DND-41 (cell line): ENCODE data around the gene CYTIP.

ENCODE experiments used
- ATAC-seq: fragments of 200-7000 bp; cut with Tn5 transposase; 3 replicates; pipeline ENCODE4 v1.9.1; 2021; ENCODE audit warnings: low read depth; ENCODE audit not compliant: insufficient read depth
- DNase-seq: peaks from one replicate; pipeline ENCODE4 v3.0.0-alpha.2; 2020
- H2AFZ ChIP-seq: 2 replicates; pipeline ENCODE4 v1.6.0; 2012; ENCODE audit warnings: low read depth, low read length
- H3K27ac ChIP-seq: 2 replicates; pipeline ENCODE4 v1.5.1; 2012; ENCODE audit warnings: low read length, inconsistent platforms
- H3K27me3 ChIP-seq: fragments of 200-600 bp; sonication (generic); 2 replicates; pipeline ENCODE4 v1.6.0; 2012; ENCODE audit warnings: low read length, mild to moderate bottlenecking, inconsistent platforms; ENCODE audit not compliant: insufficient read depth, poor library complexity
- H3K36me3 ChIP-seq: 2 replicates; pipeline ENCODE4 v1.5.1; 2012; ENCODE audit warnings: low read length, inconsistent platforms; ENCODE audit not compliant: insufficient read depth
- H3K4me1 ChIP-seq: 2 replicates; pipeline ENCODE4 v1.5.1; 2012; ENCODE audit warnings: mild to moderate bottlenecking, low read length; ENCODE audit not compliant: insufficient read depth
- H3K4me2 ChIP-seq: 2 replicates; pipeline ENCODE4 v1.6.0; 2012; ENCODE audit warnings: mild to moderate bottlenecking, moderate library complexity, low read length, inconsistent platforms; ENCODE audit not compliant: insufficient read depth
- H3K4me3 ChIP-seq, 2 experiments: fragments of 200-600 bp in 1 of 2; shearing (Covaris generic) in 1 of 2; 2 replicates each; pipeline ENCODE4 v1.5.1; 2012 to 2016; ENCODE audit warnings: inconsistent platforms in 2 of 2, low read length in 2 of 2, mild to moderate bottlenecking in 2 of 2, low read depth in 1 of 2, moderate library complexity in 1 of 2
- H3K79me2 ChIP-seq: 2 replicates; pipeline ENCODE4 v1.6.0; 2012; ENCODE audit warnings: low read length, inconsistent platforms; ENCODE audit not compliant: insufficient read depth
- H3K9ac ChIP-seq: 2 replicates; pipeline ENCODE4 v1.6.0; 2012; ENCODE audit warnings: low read depth, mild to moderate bottlenecking, inconsistent platforms, low read length, moderate library complexity
- H3K9me3 ChIP-seq: 2 replicates; pipeline ENCODE4 v1.5.1; 2012; ENCODE audit warnings: low read length, moderate library complexity, mild to moderate bottlenecking, inconsistent platforms; ENCODE audit not compliant: insufficient read depth, severe bottlenecking
- H4K20me1 ChIP-seq: 2 replicates; pipeline ENCODE4 v1.6.0; 2012; ENCODE audit warnings: low read length; ENCODE audit not compliant: insufficient read depth
- EZH2 ChIP-seq: IDR thresholded peaks from 3 replicates; pipeline ENCODE4 v1.6.1; 2012; ENCODE audit warnings: borderline replicate concordance, low read depth, mild to moderate bottlenecking, moderate library complexity, low read length, inconsistent platforms; ENCODE audit not compliant: severe bottlenecking
- TF ChIP-seq, protein P1 (sequence below): IDR thresholded peaks from 2 replicates; pipeline ENCODE4 v1.5.1; 2012; ENCODE audit warnings: borderline replicate concordance, low read length, moderate library complexity, mild to moderate bottlenecking; ENCODE audit not compliant: poor library complexity, severe bottlenecking; ENCODE audit errors: extremely low read depth

The CYTIP gene

DNA sequence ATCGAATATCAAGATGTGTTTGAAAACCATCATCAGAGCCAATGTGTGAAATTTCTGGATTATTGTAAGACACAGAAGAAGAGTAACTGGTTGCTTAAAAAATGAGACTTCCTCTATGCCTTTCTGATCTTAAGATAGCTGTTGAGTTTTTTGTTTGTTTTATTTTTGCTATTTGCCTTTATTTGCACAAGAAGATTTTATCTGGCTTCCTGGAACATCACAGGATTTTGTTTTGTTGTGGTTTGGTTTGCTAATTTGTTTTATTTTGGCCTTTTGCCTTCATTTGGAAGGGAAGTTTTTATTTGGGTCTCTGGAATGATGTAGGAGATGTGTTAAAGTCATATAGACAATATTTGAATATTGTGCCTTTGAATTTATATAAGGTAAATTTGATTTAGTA is 3.9 kb upstream of the CYTIP start:
- H3K79me2 ChIP-seq: no peaks in the 10 kb centered on the region
- TF ChIP-seq EZH2: no peak
- TF ChIP-seq, protein P1, sequence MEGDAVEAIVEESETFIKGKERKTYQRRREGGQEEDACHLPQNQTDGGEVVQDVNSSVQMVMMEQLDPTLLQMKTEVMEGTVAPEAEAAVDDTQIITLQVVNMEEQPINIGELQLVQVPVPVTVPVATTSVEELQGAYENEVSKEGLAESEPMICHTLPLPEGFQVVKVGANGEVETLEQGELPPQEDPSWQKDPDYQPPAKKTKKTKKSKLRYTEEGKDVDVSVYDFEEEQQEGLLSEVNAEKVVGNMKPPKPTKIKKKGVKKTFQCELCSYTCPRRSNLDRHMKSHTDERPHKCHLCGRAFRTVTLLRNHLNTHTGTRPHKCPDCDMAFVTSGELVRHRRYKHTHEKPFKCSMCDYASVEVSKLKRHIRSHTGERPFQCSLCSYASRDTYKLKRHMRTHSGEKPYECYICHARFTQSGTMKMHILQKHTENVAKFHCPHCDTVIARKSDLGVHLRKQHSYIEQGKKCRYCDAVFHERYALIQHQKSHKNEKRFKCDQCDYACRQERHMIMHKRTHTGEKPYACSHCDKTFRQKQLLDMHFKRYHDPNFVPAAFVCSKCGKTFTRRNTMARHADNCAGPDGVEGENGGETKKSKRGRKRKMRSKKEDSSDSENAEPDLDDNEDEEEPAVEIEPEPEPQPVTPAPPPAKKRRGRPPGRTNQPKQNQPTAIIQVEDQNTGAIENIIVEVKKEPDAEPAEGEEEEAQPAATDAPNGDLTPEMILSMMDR: no peak
- H3K27me3 ChIP-seq: no peaks in the 10 kb centered on the region
- no peak overlapping the region for H3K4me2 ChIP-seq
- H2AFZ ChIP-seq: no peak overlapping the region
- no peaks in the 10 kb centered on the region for H3K9me3 ChIP-seq
- no peak overlapping the region for H3K4me3 ChIP-seq
- ATAC-seq (no peak), DNase-seq (no peak)
- H3K4me1 ChIP-seq: no peaks in the 10 kb centered on the region
- no peaks in the 10 kb centered on the region for H3K36me3 ChIP-seq
- H4K20me1 ChIP-seq: no peaks in the 10 kb centered on the region
- H3K9ac ChIP-seq: no peak overlapping the region
- H3K27ac ChIP-seq: no peak overlapping the region

DNA sequence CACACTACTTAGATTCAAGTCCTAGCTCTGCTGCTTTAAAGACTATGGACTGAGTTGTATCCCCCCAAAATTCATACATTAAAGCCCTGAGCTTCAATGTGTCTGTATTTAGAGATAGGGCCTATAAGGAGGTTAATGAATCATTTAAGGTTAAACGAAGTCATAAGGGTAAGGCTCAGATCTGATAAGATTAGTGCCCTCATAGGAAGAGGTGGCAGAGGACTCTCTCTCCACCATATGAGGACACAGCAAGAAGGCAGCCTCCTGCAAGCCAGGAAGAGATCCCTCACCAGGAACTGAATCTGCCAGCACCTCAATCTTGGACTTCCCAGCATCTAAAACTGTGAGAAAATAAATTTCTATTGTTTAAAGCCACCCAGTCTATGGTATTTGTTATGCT is 3.1 kb upstream of the CYTIP start:
- H3K4me2 ChIP-seq: no peak overlapping the region
- H2AFZ ChIP-seq: no peak overlapping the region
- no peaks in the 10 kb centered on the region for H4K20me1 ChIP-seq
- TF ChIP-seq, protein P1: no peak
- no peak for TF ChIP-seq EZH2
- H3K4me1 ChIP-seq: no peaks in the 10 kb centered on the region
- H3K4me3 ChIP-seq: no peak overlapping the region
- no peaks in the 10 kb centered on the region for H3K36me3 ChIP-seq
- DNase-seq (no peak), ATAC-seq (no peak)
- no peaks in the 10 kb centered on the region for H3K9me3 ChIP-seq
- no peak overlapping the region for H3K9ac ChIP-seq
- H3K27ac ChIP-seq: no peak overlapping the region
- H3K79me2 ChIP-seq: no peaks in the 10 kb centered on the region
- peaks cover 3% of the 10 kb centered on the region for H3K27me3 ChIP-seq

DNA sequence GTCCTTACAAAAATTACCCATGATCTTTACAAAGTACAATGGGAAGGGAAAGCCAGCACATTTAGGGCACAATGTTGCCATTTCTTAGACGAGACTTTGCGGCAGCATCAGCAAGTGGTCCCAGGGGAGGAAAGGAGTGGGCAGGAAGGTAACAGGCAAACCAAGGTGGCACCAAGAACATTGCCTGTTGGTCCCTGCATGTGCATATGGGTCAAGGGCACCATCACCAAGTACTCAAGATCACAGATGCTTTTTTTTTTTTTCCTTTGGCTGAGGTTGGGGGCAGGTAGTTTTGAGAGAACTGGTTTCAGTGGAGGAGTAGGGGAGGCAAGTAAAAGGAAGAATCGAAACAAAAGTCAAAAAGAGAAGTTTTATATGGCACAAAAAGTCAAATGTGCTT is 752 bp upstream of the CYTIP start:
- H3K27ac ChIP-seq: no peak overlapping the region
- TF ChIP-seq EZH2: no peak
- TF ChIP-seq, protein P1: no peak
- no peaks in the 10 kb centered on the region for H3K36me3 ChIP-seq
- no peak overlapping the region for H3K4me2 ChIP-seq
- no peaks in the 10 kb centered on the region for H3K79me2 ChIP-seq
- H4K20me1 ChIP-seq: no peaks in the 10 kb centered on the region
- H3K9me3 ChIP-seq: no peaks in the 10 kb centered on the region
- no peak for ATAC-seq
- no peaks in the 10 kb centered on the region for H3K4me1 ChIP-seq
- H3K27me3 ChIP-seq: peaks cover 11% of the 10 kb centered on the region
- H3K9ac ChIP-seq: no peak overlapping the region
- no peak overlapping the region for H2AFZ ChIP-seq
- no peak overlapping the region for H3K4me3 ChIP-seq
- DNase-seq: no peak

DNA sequence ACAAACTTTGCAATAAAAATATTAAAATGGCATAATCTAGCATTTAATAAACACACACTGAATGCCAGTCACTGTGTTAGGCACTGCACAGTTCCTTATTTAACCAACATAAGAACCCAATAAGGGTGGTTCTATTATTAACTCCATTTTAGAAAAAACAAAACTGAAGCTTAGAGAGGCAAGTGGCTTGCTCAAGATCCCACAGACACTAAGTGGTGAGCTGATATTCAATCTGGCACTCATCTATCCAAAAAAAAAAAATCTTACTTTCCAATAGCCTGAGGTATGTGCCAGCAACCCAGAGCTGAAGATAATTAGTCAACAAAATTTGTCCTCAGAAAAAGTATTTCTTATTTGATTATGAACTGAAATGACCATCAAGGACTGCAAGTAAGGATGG is 799 bp downstream of the CYTIP start:
- DNase-seq: no peak
- Histone ChIP-seq H3K27ac (no peak overlapping the region), H3K36me3 (no peaks in the 10 kb centered on the region), H3K4me3 (no peak overlapping the region), H3K9ac (no peak overlapping the region), H4K20me1 (no peaks in the 10 kb centered on the region), H3K4me2 (no peak overlapping the region), H2AFZ (no peak overlapping the region), H3K9me3 (no peaks in the 10 kb centered on the region), H3K79me2 (no peaks in the 10 kb centered on the region), H3K4me1 (no peaks in the 10 kb centered on the region), H3K27me3 (peaks cover 11% of the 10 kb centered on the region)
- ATAC-seq: no peak
- no peak for TF ChIP-seq EZH2
- TF ChIP-seq, protein P1: no peak
